HepG2 (cell line): ENCODE measurements around the gene ARHGAP26. TPM values are rescaled to one million over a fixed set of nuclear protein-coding genes. Genes with fewer than 3 reads are reported as not detected.

Source experiments
- ATAC-seq: fragments of 200-7000 bp; cut with Tn5 transposase; 3 replicates; pipeline ENCODE4 v1.9.1; 2020; ENCODE audit warnings: mild to moderate bottlenecking, moderate library complexity
- BruUV-seq: library from RNA; stranded (reverse); fragments of 400-500 nt; replicated peaks from 2 replicates; lab custom pipeline; 2021; lab: Mats Ljungman, UMichigan
- CTCF ChIA-PET: fragments of 300-600 bp; formaldehyde crosslinking; extraction: SDS; loops from one replicate; lab custom pipeline; 2021; ENCODE audit warnings: low total read pairs, inconsistent platforms, low intra/inter-chr PET ratio; lab: Yijun Ruan, JAX
- POLR2A ChIA-PET: fragments of 350-600 bp; sonication (Branson Sonifier 250); formaldehyde crosslinking; loops from one replicate; lab custom pipeline; 2020; ENCODE audit warnings: antibody characterized with exemption, inconsistent platforms; lab: Yijun Ruan, JAX
- DNase-seq: peaks from one replicate; pipeline ENCODE4 v3.0.0-alpha.2; 2015; ENCODE audit warnings: low spot score
- FAIRE-seq: peaks from 3 replicates; lab custom pipeline; 2011; peaks lifted over from hg19 to GRCh38; lab: Jason Lieb, UNC
- H2AFZ ChIP-seq: one replicate; pipeline ENCODE4 v1.6.1; 2011; ENCODE audit warnings: low read length, inconsistent platforms
- H3K27ac ChIP-seq: fragments of 300-600 bp; 3 replicates; pipeline ENCODE4 v1.8.0; 2011; ENCODE audit warnings: mixed run types, mild to moderate bottlenecking, mixed read lengths, low read length, inconsistent platforms; ENCODE audit not compliant: insufficient read depth; ENCODE audit errors: extremely low read length
- H3K27me3 ChIP-seq, 2 experiments: fragments of 200-600 bp in 1 of 2; 2 replicates in 1 of 2; 3 replicates in 1 of 2; pipeline versions ENCODE4 v1.6.0 to v1.8.0; 2011; ENCODE audit warnings: low read length in 2 of 2, mild to moderate bottlenecking in 2 of 2, moderate library complexity in 2 of 2, inconsistent platforms in 1 of 2; ENCODE audit not compliant: insufficient read depth in 2 of 2, control insufficient read depth in 1 of 2
- H3K36me3 ChIP-seq, 2 experiments: fragments of 200-600 bp in 1 of 2; replicated peaks in 1 of 2; 2 replicates in 1 of 2; 3 replicates in 1 of 2; pipeline versions ENCODE4 v1.5.1 to v1.8.0; 2011; ENCODE audit warnings: low read length in 2 of 2, inconsistent platforms in 1 of 2; ENCODE audit not compliant: insufficient read depth in 2 of 2, control insufficient read depth in 1 of 2
- H3K4me1 ChIP-seq: 2 replicates; pipeline ENCODE4 v1.5.1; 2012; ENCODE audit warnings: low read length, inconsistent platforms; ENCODE audit not compliant: insufficient read depth
- H3K4me2 ChIP-seq: 2 replicates; pipeline ENCODE4 v1.6.0; 2011; ENCODE audit warnings: low read depth, low read length, inconsistent platforms
- H3K4me3 ChIP-seq, 3 experiments: fragments of 200-600 bp in 1 of 3; sonication (generic), shearing (Covaris generic) in 1 of 3; replicated peaks in 1 of 3; 2 replicates each; pipeline ENCODE4 v1.5.1; 2011 to 2016; ENCODE audit warnings: low read length in 3 of 3, inconsistent platforms in 2 of 3, low read depth in 2 of 3, mild to moderate bottlenecking in 2 of 3, control low read depth in 1 of 3, mixed read lengths in 1 of 3; ENCODE audit not compliant: insufficient read depth in 1 of 3
- H3K79me2 ChIP-seq: one replicate; pipeline ENCODE4 v1.6.1; 2011; ENCODE audit warnings: low read length, inconsistent platforms; ENCODE audit not compliant: insufficient read depth
- H3K9ac ChIP-seq: 2 replicates; pipeline ENCODE4 v1.6.0; 2011; ENCODE audit warnings: mild to moderate bottlenecking, low read depth, low read length, inconsistent platforms; ENCODE audit not compliant: insufficient read depth
- H3K9me3 ChIP-seq: 2 replicates; pipeline ENCODE4 v1.5.1; 2012; ENCODE audit warnings: mild to moderate bottlenecking, low read length
- H4K20me1 ChIP-seq: 2 replicates; pipeline ENCODE4 v1.6.0; 2011; ENCODE audit warnings: inconsistent platforms, mild to moderate bottlenecking, low read length, moderate library complexity; ENCODE audit not compliant: insufficient read depth
- CBFB ChIP-seq: sonication (generic); formaldehyde crosslinking; IDR thresholded peaks from 2 replicates; pipeline ENCODE4 v1.4.0; 2020; ENCODE audit warnings: missing genetic modification reagents
- HIVEP1 ChIP-seq: sonication (generic); formaldehyde crosslinking; IDR thresholded peaks from 2 replicates; pipeline ENCODE4 v1.4.0; 2020; ENCODE audit warnings: mild to moderate bottlenecking, missing genetic modification reagents
- MLLT10 ChIP-seq: sonication (generic); formaldehyde crosslinking; IDR thresholded peaks from 2 replicates; pipeline ENCODE4 v1.4.0; 2020; ENCODE audit warnings: missing genetic modification reagents
- NR2F6 ChIP-seq, 2 experiments: IDR thresholded peaks; 2 replicates each; pipeline ENCODE4 v1.6.1; 2016; ENCODE audit warnings: antibody characterized with exemption in 1 of 2, mild to moderate bottlenecking in 1 of 2
- THAP8 ChIP-seq: sonication (generic); formaldehyde crosslinking; IDR thresholded peaks from 2 replicates; pipeline ENCODE4 v1.5.1; 2020; ENCODE audit warnings: missing genetic modification reagents, mild to moderate bottlenecking, borderline replicate concordance
- ZNF550 ChIP-seq: sonication (generic); formaldehyde crosslinking; IDR thresholded peaks from 2 replicates; pipeline ENCODE4 v1.4.0; 2020; ENCODE audit warnings: mild to moderate bottlenecking, missing genetic modification reagents, borderline replicate concordance
- ZNF567 ChIP-seq: sonication (generic); formaldehyde crosslinking; IDR thresholded peaks from 2 replicates; pipeline ENCODE4 v1.8.1; 2023; ENCODE audit warnings: mild to moderate bottlenecking, missing genetic modification reagents, borderline replicate concordance
- ZNF629 ChIP-seq: sonication (generic); formaldehyde crosslinking; conservative IDR thresholded peaks from 2 replicates; pipeline ENCODE4 v1.5.0; 2020; ENCODE audit warnings: missing genetic modification reagents
- ZNF644 ChIP-seq: IDR thresholded peaks from 2 replicates; pipeline ENCODE4 v1.6.1; 2016; ENCODE audit warnings: low read depth
- WGBS: methylation state at CpG from one replicate; pipeline ENCODE4 v1.1.6; 2017; ENCODE audit warnings: low lambda C conversion rate; 5-methylcytosine and 5-hydroxymethylcytosine counted together
- in situ Hi-C: cut with HindIII; loops from 2 replicates; pipeline ENCODE4 v1.10.0; 2017; ENCODE audit warnings: low pct_unique_long_range_greater_than_20kb; ENCODE audit not compliant: extremely low pct_ligation_motif_present
- intact Hi-C: fragments of 100-400 bp; cut with micrococcal nuclease; formaldehyde crosslinking; loops from one replicate; pipeline ENCODE4 v1.10.0; 2022; ENCODE audit not compliant: unreplicated experiment
- polyA plus RNA-seq, 8 experiments: library from polyadenylated mRNA; depleted of rRNA in 3 of 8; stranded (reverse) in 7 of 8; unstranded in 1 of 8; fragments of >200 nt; fragmentation: Illumina TruSeq in 4 of 8; extraction: Trizol in 4 of 8; gene quantifications; 2 replicates each; pipeline versions ENCODE4 v1.2.1 to v1.2.3, GENCODE V29; 2011 to 2016; ENCODE audit warnings: low read depth in 4 of 8, missing spikeins in 1 of 8, mixed read lengths in 1 of 8; ENCODE audit not compliant: insufficient read depth in 1 of 8
- total RNA-seq, 5 experiments: library from RNA; depleted of rRNA; stranded (reverse); fragments of >200 nt; fragmentation: Illumina TruSeq; extraction: Trizol; gene quantifications; 2 replicates each; pipeline ENCODE4 v1.2.3, GENCODE V29; 2016; ENCODE audit warnings: low read depth in 1 of 5
- TF ChIP-seq, protein P1 (sequence below): sonication (generic); formaldehyde crosslinking; IDR thresholded peaks from 2 replicates; pipeline ENCODE4 v1.8.0; 2022; ENCODE audit warnings: missing genetic modification reagents, mild to moderate bottlenecking, inconsistent platforms, borderline replicate concordance

The ARHGAP26 gene
- total and polyA plus RNA-seq, 2 of the 13 experiments (the other 11 are each of a cell fraction or from before 2014, with no cell fraction given) = 9.6 to 18.2 TPM

DNA sequence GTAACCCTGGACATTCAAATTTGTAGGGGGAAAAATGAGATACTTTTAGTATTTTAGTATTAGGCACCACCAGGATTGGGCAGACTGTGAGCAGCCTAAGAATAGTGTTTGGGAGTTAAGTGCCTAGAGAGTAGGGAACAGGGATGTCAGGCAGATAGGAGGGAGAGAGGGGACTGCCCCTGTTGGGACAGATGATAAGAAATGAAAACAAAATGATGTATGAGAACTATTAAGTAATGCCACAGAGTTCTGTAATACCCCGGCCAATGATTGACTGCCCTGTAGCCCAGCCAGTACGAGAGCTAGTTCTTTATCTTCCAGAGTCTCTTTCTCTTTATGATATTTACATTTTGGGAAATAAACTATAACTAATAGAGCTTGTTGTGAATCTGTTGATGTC, 24.4 kb downstream of the ARHGAP26 start (continued):
- TF ChIP-seq ZNF550 (no peak), ZNF567 (CRISPR knock-in tag) (no peak), HIVEP1 (CRISPR knock-in tag) (no peak)

- FAIRE-seq = no peak
- no peak for TF ChIP-seq THAP8 (CRISPR knock-in tag)
- TF ChIP-seq, protein P1, sequence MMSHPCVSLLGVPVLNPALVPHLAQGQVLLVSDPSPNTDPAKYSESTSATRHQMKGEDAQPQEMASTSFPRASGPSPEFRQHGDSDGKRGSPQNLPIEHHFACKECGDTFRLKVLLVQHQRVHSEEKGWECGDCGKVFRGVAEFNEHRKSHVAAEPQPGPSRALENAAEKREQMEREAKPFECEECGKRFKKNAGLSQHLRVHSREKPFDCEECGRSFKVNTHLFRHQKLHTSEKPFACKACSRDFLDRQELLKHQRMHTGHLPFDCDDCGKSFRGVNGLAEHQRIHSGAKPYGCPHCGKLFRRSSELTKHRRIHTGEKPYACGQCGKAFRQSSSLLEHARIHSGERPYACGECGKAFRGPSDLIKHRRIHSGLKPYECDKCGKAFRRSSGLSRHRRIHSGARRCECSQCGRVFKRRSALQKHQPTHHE (CRISPR knock-in tag) = no peak
- no peak for TF ChIP-seq NR2F6 (IDR thresholded peaks at IDR 0.05)
- no peak for TF ChIP-seq NR2F6 (CRISPR knock-in tag; IDR thresholded peaks at IDR 0.05)
- TF ChIP-seq CBFB (CRISPR knock-in tag) = no peak
- no peak for TF ChIP-seq MLLT10 (CRISPR knock-in tag)
- TF ChIP-seq ZNF644 = no peak
- TF ChIP-seq ZNF629 (CRISPR knock-in tag) = peak; percentile 55; the same call in 1 of the 2 replicates
- in situ Hi-C loops = no loop called here
- Histone ChIP-seq H3K36me3 (no peaks in the 10 kb centered on the region), H3K9ac (no peak overlapping the region), H3K4me3 (no peak overlapping the region), H3K27me3 (no peaks in the 10 kb centered on the region), H3K9me3 (no peaks in the 10 kb centered on the region), H2AFZ (no peak overlapping the region), H4K20me1 (no peaks in the 10 kb centered on the region), H3K4me1 (peaks cover 50% of the 10 kb centered on the region), H3K79me2 (peaks cover 9% of the 10 kb centered on the region), H3K4me2 (no peak overlapping the region), H3K27ac (no peak overlapping the region)
- intact Hi-C loops = no loop called here
- BruUV-seq = no TSS peak
- 74% methylated on average over 3 of the region's 3 CpGs for WGBS
- DNase-seq = no peak
- ChIA-PET POLR2A (no interaction called here), CTCF (no interaction called here)
- ATAC-seq = no peak
Observed at GRCh38 chr5:142795251-142795650, 25.1 kb downstream of the ARHGAP26 start.
